HFF-Myc (cell line): ENCODE results near the gene IQGAP2.

Experiments used
- DNase-seq: peaks from one replicate; pipeline ENCODE4 v3.0.0-alpha.2; 2011; ENCODE audit warnings: low read depth; ENCODE audit errors: extremely low read depth
- H3K4me3 ChIP-seq: replicated peaks from 2 replicates; pipeline ENCODE4 v1.5.1; 2011; ENCODE audit warnings: low read depth, mild to moderate bottlenecking, control low read depth, low read length
- CTCF ChIP-seq: IDR thresholded peaks from 2 replicates; pipeline ENCODE4 v1.5.1; 2012; ENCODE audit warnings: mild to moderate bottlenecking, low read depth, low read length, control low read depth; ENCODE audit errors: missing control alignments

Gene IQGAP2

GRCh38 chr5:76468635-76469425, 65.7 kb downstream of the IQGAP2 start:
- TF ChIP-seq CTCF, result no peak
- no peak for DNase-seq
- H3K4me3 ChIP-seq, result no peak overlapping the region

- no peak for TF ChIP-seq CTCF
- DNase-seq, result no peak
Measured at GRCh38 chr5:76469656-76470290, 66.7 kb downstream of the IQGAP2 start.

GRCh38 chr5:76470976-76471375, 67.9 kb downstream of the IQGAP2 start:
- no peak overlapping the region for H3K4me3 ChIP-seq
- no peak for TF ChIP-seq CTCF
- DNase-seq, result no peak

More at GRCh38 chr5:76469656-76470290, 66.7 kb downstream of the IQGAP2 start:
- H3K4me3 ChIP-seq, result no peak overlapping the region

- TF ChIP-seq CTCF, result no peak
- no peak for DNase-seq
- no peak overlapping the region for H3K4me3 ChIP-seq
Measured at GRCh38 chr5:76471406-76471805, 68.3 kb downstream of the IQGAP2 start.

- no peak for TF ChIP-seq CTCF
- no peak overlapping the region for H3K4me3 ChIP-seq
- DNase-seq, result no peak
Measured at GRCh38 chr5:76471987-76472334, 68.9 kb downstream of the IQGAP2 start.

- no peak for TF ChIP-seq CTCF
- H3K4me3 ChIP-seq, result no peak overlapping the region
- DNase-seq, result no peak
Measured at GRCh38 chr5:76472335-76473008, 69.4 kb downstream of the IQGAP2 start.
